ENCODE data around the gene NDUFA13. TPM values are rescaled to one million over a fixed set of nuclear protein-coding genes. Genes with fewer than 3 reads are reported as not detected.

Gene NDUFA13
- polyA plus RNA-seq, 1 donor from 2014 or later = 266 TPM

DNA sequence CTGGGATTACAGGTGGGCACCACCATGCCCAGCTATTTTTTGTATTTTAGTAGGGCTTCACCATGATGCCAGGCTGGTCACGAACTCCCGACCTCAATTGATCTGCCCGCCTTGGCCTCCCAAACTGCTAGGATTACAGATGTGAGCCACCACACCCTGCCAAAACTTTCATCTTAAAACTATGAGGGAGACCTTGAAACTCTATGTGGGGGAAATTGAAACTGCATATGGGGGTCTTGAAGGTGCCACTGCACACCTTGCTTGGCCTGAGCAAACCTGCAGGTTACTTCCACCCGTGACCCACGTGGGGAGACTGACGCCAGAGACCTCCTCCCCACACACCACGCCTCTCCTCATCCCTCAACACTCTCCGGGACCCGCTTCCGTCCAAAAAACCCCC is 37.6 kb downstream of the NDUFA13 start:
- Histone ChIP-seq H3K4me3 (ENCODE audit: low read length) (no peak overlapping the region), H3K9me3 (ENCODE audit: low read length) (no peaks in the 10 kb centered on the region), H3K27me3 (ENCODE audit: insufficient read depth, low read depth, low read length) (no peaks in the 10 kb centered on the region), H3K36me3 (ENCODE audit: insufficient read depth, low read length) (no peaks in the 10 kb centered on the region), H3K4me2 (ENCODE audit: low read length) (no peak overlapping the region), H4K20me1 (ENCODE audit: insufficient read depth) (no peaks in the 10 kb centered on the region), H3K9me2 (ENCODE audit: insufficient read depth, low read length) (no peaks in the 10 kb centered on the region), H2AFZ (ENCODE audit: low read depth, low read length) (no peak overlapping the region), H3K9ac (ENCODE audit: low read length) (no peak overlapping the region), H3F3A (ENCODE audit: insufficient read depth, low read length, poor library complexity, severe bottlenecking) (no peaks in the 10 kb centered on the region), H3K79me2 (replicated peaks; ENCODE audit: insufficient read depth, low read length) (no peaks in the 10 kb centered on the region), H3K27ac (ENCODE audit: low read length) (no peak overlapping the region)
- no peak for TF ChIP-seq EZH2 (IDR thresholded peaks at IDR 0.05; ENCODE audit: borderline replicate concordance, insufficient read depth, low read length, poor library complexity, severe bottlenecking)
- TF ChIP-seq, protein P1, sequence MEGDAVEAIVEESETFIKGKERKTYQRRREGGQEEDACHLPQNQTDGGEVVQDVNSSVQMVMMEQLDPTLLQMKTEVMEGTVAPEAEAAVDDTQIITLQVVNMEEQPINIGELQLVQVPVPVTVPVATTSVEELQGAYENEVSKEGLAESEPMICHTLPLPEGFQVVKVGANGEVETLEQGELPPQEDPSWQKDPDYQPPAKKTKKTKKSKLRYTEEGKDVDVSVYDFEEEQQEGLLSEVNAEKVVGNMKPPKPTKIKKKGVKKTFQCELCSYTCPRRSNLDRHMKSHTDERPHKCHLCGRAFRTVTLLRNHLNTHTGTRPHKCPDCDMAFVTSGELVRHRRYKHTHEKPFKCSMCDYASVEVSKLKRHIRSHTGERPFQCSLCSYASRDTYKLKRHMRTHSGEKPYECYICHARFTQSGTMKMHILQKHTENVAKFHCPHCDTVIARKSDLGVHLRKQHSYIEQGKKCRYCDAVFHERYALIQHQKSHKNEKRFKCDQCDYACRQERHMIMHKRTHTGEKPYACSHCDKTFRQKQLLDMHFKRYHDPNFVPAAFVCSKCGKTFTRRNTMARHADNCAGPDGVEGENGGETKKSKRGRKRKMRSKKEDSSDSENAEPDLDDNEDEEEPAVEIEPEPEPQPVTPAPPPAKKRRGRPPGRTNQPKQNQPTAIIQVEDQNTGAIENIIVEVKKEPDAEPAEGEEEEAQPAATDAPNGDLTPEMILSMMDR (IDR thresholded peaks at IDR 0.05; ENCODE audit: poor library complexity, severe bottlenecking) = no peak
- TF ChIP-seq MXI1 (conservative IDR thresholded peaks at IDR 0.05; ENCODE audit: poor library complexity, severe bottlenecking) = no peak
- no peak for TF ChIP-seq SMC3 (conservative IDR thresholded peaks at IDR 0.05; ENCODE audit: poor library complexity)
- TF ChIP-seq EP300 (conservative IDR thresholded peaks at IDR 0.05; ENCODE audit: poor library complexity, severe bottlenecking) = no peak
- TF ChIP-seq TAF1 (IDR thresholded peaks at IDR 0.05; ENCODE audit: low read depth) = no peak
- TF ChIP-seq RAD21 (conservative IDR thresholded peaks at IDR 0.05) = no peak
- TF ChIP-seq, protein P2, sequence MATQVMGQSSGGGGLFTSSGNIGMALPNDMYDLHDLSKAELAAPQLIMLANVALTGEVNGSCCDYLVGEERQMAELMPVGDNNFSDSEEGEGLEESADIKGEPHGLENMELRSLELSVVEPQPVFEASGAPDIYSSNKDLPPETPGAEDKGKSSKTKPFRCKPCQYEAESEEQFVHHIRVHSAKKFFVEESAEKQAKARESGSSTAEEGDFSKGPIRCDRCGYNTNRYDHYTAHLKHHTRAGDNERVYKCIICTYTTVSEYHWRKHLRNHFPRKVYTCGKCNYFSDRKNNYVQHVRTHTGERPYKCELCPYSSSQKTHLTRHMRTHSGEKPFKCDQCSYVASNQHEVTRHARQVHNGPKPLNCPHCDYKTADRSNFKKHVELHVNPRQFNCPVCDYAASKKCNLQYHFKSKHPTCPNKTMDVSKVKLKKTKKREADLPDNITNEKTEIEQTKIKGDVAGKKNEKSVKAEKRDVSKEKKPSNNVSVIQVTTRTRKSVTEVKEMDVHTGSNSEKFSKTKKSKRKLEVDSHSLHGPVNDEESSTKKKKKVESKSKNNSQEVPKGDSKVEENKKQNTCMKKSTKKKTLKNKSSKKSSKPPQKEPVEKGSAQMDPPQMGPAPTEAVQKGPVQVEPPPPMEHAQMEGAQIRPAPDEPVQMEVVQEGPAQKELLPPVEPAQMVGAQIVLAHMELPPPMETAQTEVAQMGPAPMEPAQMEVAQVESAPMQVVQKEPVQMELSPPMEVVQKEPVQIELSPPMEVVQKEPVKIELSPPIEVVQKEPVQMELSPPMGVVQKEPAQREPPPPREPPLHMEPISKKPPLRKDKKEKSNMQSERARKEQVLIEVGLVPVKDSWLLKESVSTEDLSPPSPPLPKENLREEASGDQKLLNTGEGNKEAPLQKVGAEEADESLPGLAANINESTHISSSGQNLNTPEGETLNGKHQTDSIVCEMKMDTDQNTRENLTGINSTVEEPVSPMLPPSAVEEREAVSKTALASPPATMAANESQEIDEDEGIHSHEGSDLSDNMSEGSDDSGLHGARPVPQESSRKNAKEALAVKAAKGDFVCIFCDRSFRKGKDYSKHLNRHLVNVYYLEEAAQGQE (IDR thresholded peaks at IDR 0.05; ENCODE audit: borderline replicate concordance) = no peak
- TF ChIP-seq POLR2AphosphoS5 (IDR thresholded peaks at IDR 0.05) = no peak

DNA sequence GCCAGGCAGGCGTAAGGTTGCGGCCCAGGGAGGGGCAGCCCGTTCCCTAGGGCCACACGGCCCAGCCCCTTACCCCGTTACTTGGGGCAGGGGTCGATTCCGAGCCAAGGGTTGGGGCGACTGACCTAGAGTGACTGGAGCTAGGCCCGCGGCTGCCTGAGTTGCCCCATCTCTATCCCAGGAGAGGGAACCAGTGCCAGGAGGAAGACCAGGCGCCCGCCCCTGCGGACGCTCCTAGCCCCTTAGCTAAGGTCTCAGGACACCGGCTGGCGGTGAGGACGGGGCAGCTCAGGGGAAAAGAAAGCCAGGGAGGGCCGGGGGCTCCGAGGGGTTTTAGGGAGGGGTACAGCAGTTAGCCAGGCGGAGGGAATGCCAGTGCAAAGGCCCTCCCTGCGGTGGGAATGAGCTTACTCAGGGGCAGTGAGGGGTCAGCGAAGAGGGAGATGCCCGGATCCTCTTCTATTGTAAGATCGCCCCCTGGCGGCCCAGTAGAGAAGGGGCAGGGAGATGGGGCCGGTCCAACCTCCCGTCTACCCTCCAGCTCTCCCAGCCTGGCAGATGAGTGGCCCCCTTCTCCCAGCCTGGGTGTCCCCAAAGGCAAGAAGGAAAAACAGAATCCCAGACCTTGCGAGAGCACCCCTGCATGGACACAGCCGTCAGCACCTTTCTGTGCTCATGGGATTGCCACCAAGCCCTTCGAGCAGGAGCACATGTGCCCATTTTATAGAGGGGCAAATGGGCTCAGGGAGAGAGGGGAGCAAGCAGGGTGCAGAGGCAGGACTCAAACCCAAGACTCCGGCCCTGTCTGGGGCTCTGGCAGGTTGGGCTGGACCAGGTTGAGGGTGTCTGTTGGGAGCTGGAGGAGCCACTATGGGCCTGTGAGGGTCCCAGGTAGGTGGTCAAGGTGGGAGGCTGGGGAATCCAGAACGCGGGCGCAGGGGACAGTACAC is 38.3 kb downstream of the NDUFA13 start:
- Histone ChIP-seq H3K36me3 (ENCODE audit: insufficient read depth, low read length) (no peaks in the 10 kb centered on the region), H3K9me3 (ENCODE audit: low read length) (no peaks in the 10 kb centered on the region), H3K9ac (ENCODE audit: low read length) (no peak overlapping the region), H3K79me2 (replicated peaks; ENCODE audit: insufficient read depth, low read length) (no peaks in the 10 kb centered on the region), H3K4me3 (ENCODE audit: low read length) (no peak overlapping the region), H4K20me1 (ENCODE audit: insufficient read depth) (no peaks in the 10 kb centered on the region), H3K27ac (ENCODE audit: low read length) (no peak overlapping the region), H3K4me2 (ENCODE audit: low read length) (no peak overlapping the region), H3K9me2 (ENCODE audit: insufficient read depth, low read length) (no peaks in the 10 kb centered on the region), H3F3A (ENCODE audit: insufficient read depth, low read length, poor library complexity, severe bottlenecking) (no peaks in the 10 kb centered on the region), H2AFZ (ENCODE audit: low read depth, low read length) (no peak overlapping the region), H3K27me3 (ENCODE audit: insufficient read depth, low read depth, low read length) (no peaks in the 10 kb centered on the region)
- TF ChIP-seq, protein P1 (IDR thresholded peaks at IDR 0.05; ENCODE audit: poor library complexity, severe bottlenecking) = peak; percentile 26
- TF ChIP-seq MXI1 (conservative IDR thresholded peaks at IDR 0.05; ENCODE audit: poor library complexity, severe bottlenecking) = no peak
